SH-SY5Y (cell line): ENCODE measurements around the gene RGS21.

Source experiments
- GATA2 ChIP-seq: IDR thresholded peaks from 2 replicates; pipeline ENCODE4 v1.6.1; 2011; ENCODE audit warnings: mild to moderate bottlenecking, low read depth, low read length
- GATA3 ChIP-seq: IDR thresholded peaks from 2 replicates; pipeline ENCODE4 v1.6.1; 2011; ENCODE audit warnings: low read depth, mild to moderate bottlenecking, low read length, moderate library complexity

GRCh38 chr1:192363177-192363576, 46.4 kb downstream of the RGS21 start:
- no peak for TF ChIP-seq GATA3
- TF ChIP-seq GATA2 = no peak
